ENCODE results near the gene TEC.
"Not testable (repeated sequence)": the region's sequence is repeated elsewhere in the genome, so short reads cannot be mapped to it uniquely, and the experiment has no call there.

Gene TEC

DNA sequence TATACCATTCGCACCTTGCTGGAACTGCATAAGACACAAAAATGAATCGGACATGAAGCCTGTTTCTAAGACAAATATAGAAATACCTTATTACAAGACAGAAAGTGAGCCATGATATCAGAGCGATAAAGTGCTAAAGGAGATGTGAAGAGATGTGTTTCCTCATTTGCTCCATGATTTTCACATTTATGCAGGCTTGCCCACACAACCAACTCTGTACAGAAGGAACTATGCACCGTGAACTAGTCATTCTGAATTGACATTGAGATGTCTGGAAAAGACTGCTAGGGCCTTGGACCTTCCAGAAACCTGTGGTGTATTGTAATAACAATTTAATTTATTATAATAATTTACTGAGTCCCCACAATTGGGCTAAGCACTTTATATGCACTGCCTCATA is 97.0 kb downstream of the TEC start:
- in situ Hi-C loops (cut with MboI; ENCODE audit: low sequenced_read_pairs): no loop called here

- in situ Hi-C loops (cut with MboI; ENCODE audit: low sequenced_read_pairs): no loop called here
Observed at GRCh38 chr4:48169636-48170035, 100.0 kb downstream of the TEC start.

- in situ Hi-C loops (cut with MboI; ENCODE audit: low sequenced_read_pairs): no loop called here
Observed at GRCh38 chr4:48167538-48168263, 101.9 kb downstream of the TEC start.

- in situ Hi-C loops (cut with MboI; ENCODE audit: low sequenced_read_pairs): not testable (repeated sequence)
Observed at GRCh38 chr4:48164561-48164960, 105.1 kb downstream of the TEC start.

DNA sequence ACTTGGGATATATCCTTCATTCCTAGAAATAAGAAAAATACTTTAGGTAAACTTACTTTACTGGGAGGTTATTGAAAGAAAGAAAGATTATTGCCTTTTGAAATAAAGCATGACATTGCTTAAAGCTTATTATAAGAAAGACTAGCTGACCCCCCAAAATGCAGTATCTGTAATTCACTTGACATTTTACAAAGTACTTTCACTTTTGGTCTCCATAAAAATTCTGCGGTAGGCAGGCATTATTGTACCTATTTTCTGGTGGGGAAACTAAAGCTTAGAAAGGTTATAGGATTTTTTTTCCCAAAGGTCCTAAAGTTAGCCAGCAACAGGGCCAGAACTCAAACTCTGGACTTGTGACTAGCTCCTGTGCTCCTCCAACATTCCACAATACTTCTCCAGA is 105.9 kb downstream of the TEC start:
- in situ Hi-C loops (cut with MboI; ENCODE audit: low sequenced_read_pairs): no loop called here

DNA sequence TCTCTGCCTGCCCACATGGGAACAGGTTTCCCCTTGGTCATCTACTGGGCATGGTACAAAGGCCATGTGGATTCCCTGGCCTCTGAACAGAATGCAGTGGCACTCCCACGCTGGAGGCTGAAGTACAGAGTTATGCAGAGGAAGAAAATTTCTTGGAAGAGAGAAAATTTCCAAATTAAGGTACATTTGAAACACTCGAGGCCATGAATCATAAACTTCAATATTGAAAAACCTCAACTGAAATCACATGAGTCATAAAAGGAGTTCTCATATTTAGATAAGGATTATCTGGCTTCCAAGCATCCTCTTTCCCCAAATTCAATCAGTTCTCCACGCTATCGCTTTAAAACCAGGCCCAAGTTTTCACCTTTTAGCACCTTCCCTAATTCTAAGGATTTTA is 107.5 kb downstream of the TEC start:
- in situ Hi-C loops (cut with MboI; ENCODE audit: low sequenced_read_pairs): no loop called here

- in situ Hi-C loops (cut with MboI; ENCODE audit: low sequenced_read_pairs): no loop called here
Observed at GRCh38 chr4:48157271-48157670, 112.4 kb downstream of the TEC start.

GRCh38 chr4:48156423-48156822 is 113.2 kb downstream of the TEC start:
- in situ Hi-C loops (cut with MboI; ENCODE audit: low sequenced_read_pairs): no loop called here

DNA sequence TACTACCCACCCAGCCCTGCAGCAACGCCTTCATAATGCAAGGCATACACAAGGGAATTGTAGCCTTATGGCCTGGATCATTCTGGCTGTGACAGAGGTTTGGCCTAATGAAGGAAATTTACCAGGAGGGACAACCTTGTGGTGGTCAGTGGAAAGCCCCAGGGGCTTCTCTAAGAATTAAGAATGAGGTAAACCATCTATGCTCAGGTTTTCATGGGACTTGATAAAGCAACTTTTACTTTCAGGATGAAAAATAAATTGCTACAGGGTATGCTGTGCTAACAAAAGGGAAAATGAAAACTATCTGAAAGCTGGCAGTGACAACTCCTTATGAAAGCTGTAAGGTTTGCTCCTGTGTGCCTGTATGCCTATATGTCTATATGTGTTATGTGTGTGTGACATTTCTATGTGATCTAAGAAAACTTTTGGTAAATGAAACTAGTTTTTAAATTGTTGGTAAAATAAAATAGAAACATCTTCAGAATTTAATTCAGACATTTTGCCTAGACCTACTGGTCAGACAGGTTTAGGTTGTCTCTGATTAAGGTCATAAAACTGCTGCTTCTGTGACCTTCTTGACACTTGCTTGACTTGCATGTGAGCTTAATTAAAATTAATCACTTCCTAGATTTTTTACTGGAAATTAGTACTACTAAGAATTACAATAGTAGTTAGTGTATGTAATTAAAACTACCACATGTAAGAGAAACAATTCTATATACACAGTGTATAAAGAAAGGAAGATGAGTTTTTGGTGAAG is 115.7 kb downstream of the TEC start:
- in situ Hi-C loops (cut with MboI; ENCODE audit: low sequenced_read_pairs): no loop called here

- in situ Hi-C loops (cut with MboI; ENCODE audit: low sequenced_read_pairs): no loop called here
Observed at GRCh38 chr4:48152259-48152658, 117.4 kb downstream of the TEC start.

DNA sequence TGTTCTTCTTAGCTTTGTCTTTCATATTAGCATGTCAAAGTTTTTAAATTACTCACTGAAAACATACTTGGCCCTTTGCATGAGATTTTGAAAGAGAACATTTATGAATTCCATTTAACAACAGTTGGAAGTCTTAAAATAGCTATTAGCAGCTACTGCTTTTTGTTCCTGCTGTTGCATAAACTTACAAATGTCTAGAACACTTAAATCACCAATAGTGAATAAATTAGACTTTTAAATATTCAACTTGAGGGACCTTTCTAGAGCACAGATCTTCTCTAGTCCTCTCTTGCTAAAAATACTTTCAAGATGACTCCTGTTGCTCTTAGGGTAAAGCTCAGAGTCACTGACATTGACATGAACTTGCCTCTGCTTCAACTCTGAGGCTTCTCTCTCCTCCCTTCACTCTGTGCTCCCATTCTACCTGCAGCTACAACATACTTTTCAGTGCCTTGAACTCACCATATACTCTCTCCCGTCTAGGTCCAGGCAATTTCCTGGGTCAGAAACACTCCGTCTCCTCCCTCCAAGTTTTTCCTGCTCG is 119.7 kb downstream of the TEC start:
- in situ Hi-C loops (cut with MboI; ENCODE audit: low sequenced_read_pairs): loop anchor here (25.0 kb wide), 2 partner anchors 387 to 812 kb away; no protein-coding TSS in a partner anchor

GRCh38 chr4:48147621-48148020 is 122.0 kb downstream of the TEC start:
- in situ Hi-C loops (cut with MboI; ENCODE audit: low sequenced_read_pairs): loop anchor here (25.0 kb wide), 2 partner anchors 390 to 815 kb away; no protein-coding TSS in a partner anchor

- in situ Hi-C loops (cut with MboI; ENCODE audit: low sequenced_read_pairs): loop anchor here (25.0 kb wide), 2 partner anchors 396 to 821 kb away; no protein-coding TSS in a partner anchor
Observed at GRCh38 chr4:48141048-48141447, 128.6 kb downstream of the TEC start.

GRCh38 chr4:48139691-48140090 is 129.9 kb downstream of the TEC start:
- in situ Hi-C loops (cut with MboI; ENCODE audit: low sequenced_read_pairs): loop anchor here (25.0 kb wide), 2 partner anchors 398 to 823 kb away; no protein-coding TSS in a partner anchor

GRCh38 chr4:48138936-48139335 is 130.7 kb downstream of the TEC start:
- in situ Hi-C loops (cut with MboI; ENCODE audit: low sequenced_read_pairs): loop anchor here (25.0 kb wide), 2 partner anchors 398 to 823 kb away; no protein-coding TSS in a partner anchor

- in situ Hi-C loops (cut with MboI; ENCODE audit: low sequenced_read_pairs): loop anchor here (25.0 kb wide), 2 partner anchors 399 to 824 kb away; no protein-coding TSS in a partner anchor
Observed at GRCh38 chr4:48138511-48138910, 131.1 kb downstream of the TEC start.

- in situ Hi-C loops (cut with MboI; ENCODE audit: low sequenced_read_pairs): loop anchor here (25.0 kb wide), 2 partner anchors 399 to 824 kb away; no protein-coding TSS in a partner anchor
Observed at GRCh38 chr4:48137846-48138245, 131.8 kb downstream of the TEC start.

DNA sequence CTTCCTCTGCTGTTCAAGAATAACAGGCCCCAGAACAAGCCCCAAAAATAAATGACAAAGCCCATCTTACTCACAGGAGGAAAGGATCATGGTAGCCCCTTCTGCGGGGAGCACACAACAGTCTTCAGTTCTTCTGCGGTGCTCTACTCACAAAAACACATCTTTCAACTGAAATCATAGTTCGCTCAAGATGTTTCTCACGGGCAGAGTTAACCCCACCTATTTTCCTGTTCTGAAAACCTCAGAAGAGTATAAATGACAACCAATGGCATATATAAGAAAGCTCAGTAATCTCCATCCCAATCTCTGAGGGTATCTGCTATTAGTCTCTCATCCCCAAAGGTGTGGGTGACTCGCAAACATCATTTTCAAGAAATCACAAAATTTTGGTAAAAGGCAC is 135.6 kb downstream of the TEC start, which contains the start of gene TXK:
Gene TXK (minus strand): TSS at position 170 of the 400 bp plus-strand sequence. CDS start 80 bp downstream, at position 90.
- in situ Hi-C loops (cut with MboI; ENCODE audit: low sequenced_read_pairs): loop anchor here (25.0 kb wide), 2 partner anchors 403 to 828 kb away; no protein-coding TSS in a partner anchor

GRCh38 chr4:48133669-48134068 is 136.0 kb downstream of the TEC start:
- in situ Hi-C loops (cut with MboI; ENCODE audit: low sequenced_read_pairs): loop anchor here (25.0 kb wide), 2 partner anchors 404 to 829 kb away; no protein-coding TSS in a partner anchor

DNA sequence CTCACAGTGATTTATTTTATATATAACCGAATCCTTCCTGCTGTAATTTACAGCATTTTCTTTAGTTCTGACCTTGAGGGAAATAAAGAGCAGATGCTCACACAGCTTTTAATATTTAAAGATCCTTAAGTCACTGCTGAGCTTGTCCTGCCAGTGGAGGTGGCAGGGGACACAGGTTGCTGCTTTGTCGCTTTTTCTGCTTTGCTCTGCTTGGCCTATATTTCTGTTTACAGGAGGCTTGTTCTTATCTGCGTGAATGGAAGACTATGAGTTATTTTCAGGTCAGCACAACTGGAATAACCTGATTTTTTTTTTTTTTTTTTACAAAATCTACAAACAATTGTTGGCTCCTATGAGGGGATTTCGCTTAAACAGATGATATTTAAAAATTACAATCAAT is 137.9 kb downstream of the TEC start:
- in situ Hi-C loops (cut with MboI; ENCODE audit: low sequenced_read_pairs): loop anchor here (25.0 kb wide), 2 partner anchors 406 to 831 kb away; no protein-coding TSS in a partner anchor

DNA sequence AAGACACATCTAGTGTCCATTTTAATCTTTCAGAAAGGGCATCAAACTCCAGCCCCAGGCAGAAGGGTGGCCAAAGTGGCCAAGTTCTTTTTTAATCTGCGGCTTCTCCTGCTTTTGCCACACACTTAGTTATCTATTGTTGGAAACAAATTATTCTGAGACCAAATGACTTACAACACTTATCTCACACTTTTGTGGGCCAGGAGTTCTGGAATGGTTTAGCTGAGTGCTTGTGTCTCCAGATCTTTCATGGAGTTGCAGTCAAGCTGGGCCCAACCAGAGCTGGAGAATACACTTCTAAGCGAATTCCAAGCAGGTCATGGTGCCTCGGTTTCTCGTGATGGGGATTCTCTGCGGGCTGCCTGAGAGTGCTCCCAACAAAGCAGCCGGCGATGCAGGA is 139.5 kb downstream of the TEC start:
- in situ Hi-C loops (cut with MboI; ENCODE audit: low sequenced_read_pairs): loop anchor here (25.0 kb wide), 2 partner anchors 407 to 832 kb away; no protein-coding TSS in a partner anchor

Data from HL-60/S4 (cell line).